Pancreas (tissue), 10 donors: ENCODE measurements around the gene ARHGAP8. TPM values are rescaled to one million over a fixed set of nuclear protein-coding genes. Genes with fewer than 3 reads are reported as not detected.

Source experiments
- ATAC-seq, 4 donors: fragments of 200-7000 bp; cut with Tn5 transposase; one replicate each; pipeline versions ENCODE4 v1.8.0 to v1.9.1; 2020; ENCODE audit warnings: mild to moderate bottlenecking in 4 of 4, moderate library complexity in 4 of 4
- DNase-seq, 6 donors: peaks; one replicate each; pipeline ENCODE4 v3.0.0-alpha.2; 2020
- FAIRE-seq: peaks from 2 replicates; lab custom pipeline; 2012; peaks lifted over from hg19 to GRCh38; lab: Jason Lieb, UNC
- H3K27ac ChIP-seq, 4 donors: fragments of 200-600 bp; sonication (generic); 1 replicate in 3 of 4; 2 replicates in 1 of 4; pipeline versions ENCODE4 v1.5.0 to v1.8.0; 2020
- H3K27me3 ChIP-seq, 4 donors: fragments of 200-600 bp; one replicate each; pipeline ENCODE4 v1.8.0; 2021
- H3K36me3 ChIP-seq, 3 donors: fragments of 200-600 bp; sonication (generic) in 1 of 3; one replicate each; pipeline versions ENCODE4 v1.5.0 to v1.8.0; 2020 to 2021
- H3K4me1 ChIP-seq, 3 donors: fragments of 200-600 bp; one replicate each; pipeline ENCODE4 v1.8.0; 2021
- H3K4me3 ChIP-seq, 4 donors: fragments of 200-600 bp; sonication (generic) in 2 of 4; one replicate each; pipeline versions ENCODE4 v1.5.0 to v1.8.0; 2020 to 2021
- H3K9me3 ChIP-seq, 4 donors: fragments of 200-600 bp; one replicate each; pipeline ENCODE4 v1.8.0; 2021
- CTCF ChIP-seq, 4 donors: fragments of 200-600 bp; sonication (generic) in 3 of 4; IDR thresholded peaks; one replicate each; pipeline versions ENCODE4 v1.5.0 to v1.8.0; 2021; ENCODE audit warnings: antibody characterized with exemption in 4 of 4
- WGBS, 2 donors: extraction: QIAGEN DNeasy Blood & Tissue Kit; methylation state at CpG; one replicate each; pipeline ENCODE4 v1.1.7; 2013; 5-methylcytosine and 5-hydroxymethylcytosine counted together
- intact Hi-C, 3 donors: fragments of 100-400 bp; cut with DNase I; formaldehyde crosslinking; loops; one replicate each; pipeline versions ENCODE4 v1.11.1 to v1.14.2; 2022
- polyA plus RNA-seq, 2 donors: library from polyadenylated mRNA; stranded (reverse); fragments of 200-250 nt; gene quantifications; one replicate each; pipeline ENCODE4 v1.2.3, GENCODE V29; 2013
- total RNA-seq, 6 donors: library from RNA; stranded (reverse); fragmentation: NEBNext Ultra II Directional in 4 of 6; extraction: Animal tissue kit (Norgen Biotek cat#: 25700) in 4 of 6; gene quantifications; one replicate each; pipeline versions ENCODE4 v1.2.1 to v1.2.4, GENCODE V29; 2021 to 2023
- donor health status: healthy with polysubstance abuse.
- donor health status: DM: no; HTN: no; CAD: no; lungs with moderate emphysema.
- donor health status: DM: no; HTN: no; CAD: no.
- donor health status: control.
- donor health status: control.
- donor health status: Bipolar disorder and iron deficiency.
- donor health status: DM: yes; HTN: yes; CAD: no.
- donor health status: DM: no; HTN: no; CAD: no.
- donor health status: DM: no; HTN: no; CAD: no.
- donor health status: DM: yes; HTN: yes; CAD: no.

The ARHGAP8 gene
- total and polyA plus RNA-seq, 8 donors = 8.6 to 59.2 (median 15.1) TPM

GRCh38 chr22:44728761-44729324 lies 23.5 kb upstream of the ARHGAP8 start:
- peak in 3 of 4 donors; percentile 8 to 33 (median 13) for ATAC-seq
- no peak for FAIRE-seq
- intact Hi-C loops = no loop called here

GRCh38 chr22:44729391-44730021 lies 22.9 kb upstream of the ARHGAP8 start:
- intact Hi-C loops = loop anchor here in 1 of 3 donors (5.0 kb wide), 1 partner anchor 32 kb away; no protein-coding TSS in a partner anchor
- H3K27ac ChIP-seq = no peak overlapping the region
- 83 to 88% methylated on average over 39 of the region's 39 CpGs for WGBS, 2 donors
- no peak overlapping the region for H3K4me3 ChIP-seq
- H3K27me3 ChIP-seq = no peaks in the 10 kb centered on the region
- ATAC-seq = peak in 3 of 4 donors; percentile 31 to 47 (median 41)
- no peak for FAIRE-seq
- TF ChIP-seq CTCF (IDR thresholded peaks at IDR 0.05) = no peak
- no peaks in the 10 kb centered on the region for H3K9me3 ChIP-seq
- DNase-seq = peak in 1 of 6 donors; percentile 67
- H3K4me1 ChIP-seq = peaks cover 0 to 5% (median 0%) of the 10 kb centered on the region in 3 donors
- peaks cover 0 to 3% (median 0%) of the 10 kb centered on the region in 3 donors for H3K36me3 ChIP-seq

More at GRCh38 chr22:44728761-44729324, 23.5 kb upstream of the ARHGAP8 start:
- H3K4me1 ChIP-seq = peaks cover 0 to 5% (median 0%) of the 10 kb centered on the region in 3 donors
- peaks cover 0 to 3% (median 0%) of the 10 kb centered on the region in 3 donors for H3K36me3 ChIP-seq
- no peak overlapping the region for H3K27ac ChIP-seq
- H3K27me3 ChIP-seq = no peaks in the 10 kb centered on the region
- 77 to 79% methylated on average over 21 of the region's 21 CpGs for WGBS, 2 donors
- H3K4me3 ChIP-seq = no peak overlapping the region
- H3K9me3 ChIP-seq = no peaks in the 10 kb centered on the region
- peak in 1 of 6 donors; percentile 72 for DNase-seq
- no peak for TF ChIP-seq CTCF (IDR thresholded peaks at IDR 0.05)

- intact Hi-C loops = loop anchor here in 1 of 3 donors (5.0 kb wide), 1 partner anchor 33 kb away; no protein-coding TSS in a partner anchor
- DNase-seq = no peak
- no peaks in the 10 kb centered on the region for H3K27me3 ChIP-seq
- peaks cover 0 to 5% (median 0%) of the 10 kb centered on the region in 3 donors for H3K4me1 ChIP-seq
- H3K36me3 ChIP-seq = peaks cover 0 to 3% (median 0%) of the 10 kb centered on the region in 3 donors
- ATAC-seq = no peak
- WGBS, 2 donors = 82 to 84% methylated on average over 14 of the region's 14 CpGs
- no peak for FAIRE-seq
- no peak overlapping the region for H3K4me3 ChIP-seq
- H3K9me3 ChIP-seq = no peaks in the 10 kb centered on the region
- no peak overlapping the region for H3K27ac ChIP-seq
- no peak for TF ChIP-seq CTCF (IDR thresholded peaks at IDR 0.05)
Measured at GRCh38 chr22:44730022-44730393, 22.4 kb upstream of the ARHGAP8 start.

GRCh38 chr22:44730490-44731356 lies 21.7 kb upstream of the ARHGAP8 start:
- no peaks in the 10 kb centered on the region for H3K9me3 ChIP-seq
- DNase-seq (no peak), FAIRE-seq (no peak), ATAC-seq (peak in 2 of 4 donors; percentile 3 to 6)
- intact Hi-C loops = loop anchor here in 1 of 3 donors (5.0 kb wide), 1 partner anchor 33 kb away; no protein-coding TSS in a partner anchor
- TF ChIP-seq CTCF (IDR thresholded peaks at IDR 0.05) = no peak
- H3K27ac ChIP-seq = no peak overlapping the region
- no peaks in the 10 kb centered on the region for H3K27me3 ChIP-seq
- 70 to 78% methylated on average over 19 of the region's 19 CpGs for WGBS, 2 donors
- peaks cover 0 to 5% (median 0%) of the 10 kb centered on the region in 3 donors for H3K4me1 ChIP-seq
- H3K36me3 ChIP-seq = peaks cover 0 to 3% (median 0%) of the 10 kb centered on the region in 3 donors
- no peak overlapping the region for H3K4me3 ChIP-seq
